ENCODE measurements around the gene TAF13.

GRCh38 chr1:109111386-109112055 lies 35.7 kb upstream of the TAF13 start:
- TF ChIP-seq CTCF (IDR thresholded peaks at IDR 0.05) (no peak), ZFX (IDR thresholded peaks at IDR 0.05; ENCODE audit: borderline replicate concordance) (no peak)

All from 22Rv1 (cell line).